HG03039 (cell line): Measurements from ENCODE around the gene MYPN.
"Not testable (repeated sequence)": the region's sequence is repeated elsewhere in the genome, so short reads cannot be mapped to it uniquely, and the experiment has no call there.

Experiments
- ATAC-seq: cut with Tn5 transposase; IDR thresholded peaks from one replicate; pipeline ENCODE4 v1.9.1; 2021; ENCODE audit warnings: mild to moderate bottlenecking, moderate library complexity; ENCODE audit not compliant: unreplicated experiment

The MYPN gene

GRCh38 chr10:68165643-68166042 is 56.4 kb downstream of the MYPN start:
- ATAC-seq, result no peak

GRCh38 chr10:68166871-68167585 is 57.7 kb downstream of the MYPN start:
- no peak for ATAC-seq

GRCh38 chr10:68167586-68168189 is 58.4 kb downstream of the MYPN start:
- ATAC-seq, result no peak

DNA sequence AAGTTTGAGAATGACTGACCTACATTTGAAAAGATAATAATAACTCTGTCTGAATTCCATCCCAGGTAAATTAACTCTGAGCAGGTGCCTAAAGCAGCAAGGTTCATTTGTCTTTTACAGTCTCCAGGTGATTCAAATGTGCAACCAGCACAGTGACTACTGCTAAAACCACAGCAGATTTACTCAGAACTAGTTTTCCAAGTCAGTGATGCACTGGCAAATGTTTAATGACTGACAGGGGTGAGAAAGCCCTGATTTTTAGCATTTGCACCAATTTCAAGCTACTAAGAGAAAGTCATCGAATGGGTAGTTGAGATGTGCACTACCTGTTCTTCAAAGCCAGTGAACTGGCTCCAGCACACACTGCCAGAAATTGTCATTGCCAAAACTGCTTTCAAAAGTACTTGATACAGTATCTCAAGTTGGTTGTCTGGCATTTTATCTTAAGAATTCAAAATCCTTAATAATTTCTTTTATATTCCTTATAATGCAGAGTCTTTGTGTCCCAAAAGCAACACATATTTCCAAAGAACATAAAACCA is 62.3 kb downstream of the MYPN start:
- ATAC-seq, result no peak

DNA sequence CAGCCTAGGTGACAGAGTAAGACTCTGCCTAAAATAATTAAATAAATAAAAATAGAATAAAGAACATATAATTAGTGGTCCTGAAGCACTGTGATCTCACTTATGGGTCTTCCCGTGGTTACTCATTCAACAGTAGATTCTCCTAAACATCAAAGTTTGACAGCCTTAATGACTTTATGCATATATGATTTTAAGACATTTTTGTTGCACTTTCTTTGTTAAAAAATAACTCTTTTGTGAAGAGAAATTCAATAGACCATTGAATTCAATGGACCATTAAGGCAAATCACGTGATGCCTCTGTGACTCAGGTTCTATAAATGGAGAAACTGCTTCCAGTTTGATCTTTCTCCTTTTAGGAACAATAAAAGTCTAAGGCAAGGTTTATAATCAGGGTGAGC is 63.0 kb downstream of the MYPN start:
- no peak for ATAC-seq

GRCh38 chr10:68175949-68176348 is 66.7 kb downstream of the MYPN start:
- ATAC-seq, result no peak

DNA sequence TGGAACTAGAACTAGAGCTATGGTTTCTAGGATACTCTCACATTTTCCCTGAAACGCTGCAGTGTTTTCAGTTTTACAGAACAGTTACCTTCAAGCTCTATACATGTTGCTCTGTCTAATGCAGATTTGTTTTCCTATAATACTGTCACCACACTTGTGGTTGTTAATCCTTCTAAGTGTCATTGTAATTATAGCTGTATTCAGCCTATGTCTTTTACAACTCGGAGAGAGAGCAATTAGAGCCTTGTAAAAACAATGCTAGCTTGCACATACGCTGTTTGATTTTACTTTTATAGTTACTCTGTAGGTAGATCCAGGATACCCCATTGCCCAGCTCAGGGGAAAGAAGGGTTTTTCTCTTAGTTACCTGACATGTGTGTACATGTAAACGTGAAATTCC is 67.5 kb downstream of the MYPN start:
- ATAC-seq, result no peak

GRCh38 chr10:68178592-68178991 is 69.3 kb downstream of the MYPN start:
- no peak for ATAC-seq

DNA sequence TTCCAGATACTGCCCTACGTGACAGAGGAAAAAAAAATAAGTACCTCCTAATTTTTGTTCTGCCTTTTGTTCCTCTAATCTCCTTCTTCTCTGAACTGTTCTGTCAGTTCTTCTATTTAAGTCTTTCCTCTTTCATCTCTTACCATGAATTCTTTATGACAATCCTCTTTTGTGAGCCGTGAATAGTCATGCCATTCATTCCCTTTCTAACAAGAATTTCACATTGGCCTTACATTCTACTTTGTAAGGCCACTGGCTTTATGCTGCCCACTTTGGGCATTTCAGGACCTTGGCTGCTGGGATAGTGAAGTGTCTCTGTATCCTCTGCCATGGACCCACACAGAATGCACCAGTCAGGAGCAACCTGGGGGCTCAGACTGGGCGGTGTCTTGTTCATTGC is 69.7 kb downstream of the MYPN start:
- no peak for ATAC-seq

DNA sequence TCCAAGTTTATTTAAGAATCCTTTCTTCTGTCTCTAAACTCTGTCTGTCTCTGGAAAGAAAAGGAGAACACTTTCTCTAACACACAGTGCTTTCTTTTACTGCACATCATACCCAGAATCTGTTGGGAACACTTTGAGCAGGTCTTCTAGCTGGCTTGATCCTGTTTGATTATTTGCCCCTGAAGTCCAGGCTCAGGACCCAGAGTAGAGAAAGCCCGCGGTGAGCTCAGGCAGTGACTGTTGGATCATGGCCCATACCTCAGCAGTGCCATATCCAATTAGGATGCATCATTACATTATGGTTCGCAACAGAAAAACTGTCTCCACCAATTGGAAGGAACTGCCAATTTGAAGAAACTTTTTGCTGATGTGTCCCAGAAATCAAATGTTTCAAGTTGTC is 71.2 kb downstream of the MYPN start:
- ATAC-seq, result no peak

GRCh38 chr10:68184546-68184945 is 75.3 kb downstream of the MYPN start:
- ATAC-seq, result no peak

- ATAC-seq, result no peak
These were observed 75.8 kb downstream of the MYPN start for GRCh38 chr10:68185085-68185484.

DNA sequence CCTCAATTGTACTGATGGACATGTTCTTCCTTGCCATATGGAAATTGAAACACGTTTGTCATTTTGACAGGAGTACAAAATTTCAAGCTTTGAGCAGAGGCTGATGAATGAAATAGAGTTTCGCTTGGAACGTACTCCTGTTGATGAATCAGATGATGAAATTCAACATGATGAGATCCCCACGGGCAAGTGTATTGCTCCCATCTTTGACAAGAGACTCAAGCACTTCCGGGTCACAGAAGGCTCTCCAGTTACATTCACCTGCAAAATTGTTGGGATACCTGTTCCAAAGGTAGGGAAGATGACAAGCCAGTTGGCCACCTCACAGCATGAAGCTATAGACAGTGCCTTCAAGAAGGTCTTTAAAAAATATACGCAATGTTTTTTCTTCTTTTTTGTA is 79.5 kb downstream of the MYPN start:
- ATAC-seq, result no peak

GRCh38 chr10:68192113-68192512 is 82.8 kb downstream of the MYPN start:
- ATAC-seq, result no peak

GRCh38 chr10:68194290-68194689 is 85.0 kb downstream of the MYPN start:
- no peak for ATAC-seq

- not testable (repeated sequence) for ATAC-seq
These were observed 86.5 kb downstream of the MYPN start for GRCh38 chr10:68195776-68196175.

GRCh38 chr10:68196701-68197100 is 87.4 kb downstream of the MYPN start:
- no peak for ATAC-seq

DNA sequence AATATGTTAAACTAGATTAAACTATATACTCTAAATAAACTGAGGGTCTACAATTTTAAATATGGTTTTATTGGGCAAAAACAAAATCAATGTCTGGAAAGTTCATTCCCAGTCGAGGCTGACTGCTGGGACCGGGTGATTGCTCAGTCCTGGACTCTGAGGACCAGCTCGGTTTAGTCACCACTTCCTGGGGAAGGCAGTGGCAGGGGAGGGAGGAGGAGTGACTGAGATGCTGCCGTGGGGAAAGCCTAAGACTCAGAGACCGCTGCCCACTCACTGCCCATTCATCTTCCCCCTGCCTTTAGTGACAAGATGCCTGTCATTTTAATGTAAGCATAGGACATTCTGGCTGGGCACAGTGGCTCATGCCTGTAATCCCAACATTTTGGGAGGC is 93.7 kb downstream of the MYPN start:
- ATAC-seq, result no peak

DNA sequence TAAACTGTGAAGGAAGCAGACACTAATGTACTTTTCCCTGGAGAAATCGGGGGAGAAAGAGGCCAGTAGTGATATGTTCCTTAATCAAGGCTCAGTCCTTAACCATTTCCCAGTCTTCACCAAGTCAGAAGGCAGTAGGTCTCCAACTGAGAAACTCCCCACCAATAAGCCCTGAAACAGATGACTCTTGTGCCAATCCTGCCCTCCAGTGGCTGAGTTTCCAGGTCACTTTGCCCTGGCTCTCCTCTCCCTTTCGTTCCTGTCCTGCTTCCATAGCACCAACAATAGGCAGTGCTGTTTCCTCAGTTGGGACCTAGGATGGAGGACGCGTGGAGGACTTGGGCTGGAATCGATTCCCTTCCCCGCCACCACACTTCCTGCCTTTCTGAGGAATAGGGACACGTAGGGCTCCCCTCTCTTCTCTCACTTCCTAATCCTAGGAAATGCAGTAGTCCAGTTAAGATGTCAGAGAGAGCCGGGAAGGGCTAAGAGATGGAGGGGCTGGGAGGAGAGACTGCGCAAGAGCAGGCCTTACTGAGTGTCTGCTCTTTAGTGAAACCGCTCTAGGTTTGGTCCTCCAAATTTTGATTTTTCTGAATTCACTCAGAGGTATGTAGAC is 99.2 kb downstream of the MYPN start:
- ATAC-seq, result no peak

- no peak for ATAC-seq
These were observed 102.4 kb downstream of the MYPN start for GRCh38 chr10:68211669-68212068.

GRCh38 chr10:68212721-68213352 is 103.5 kb downstream of the MYPN start:
- no peak for ATAC-seq

DNA sequence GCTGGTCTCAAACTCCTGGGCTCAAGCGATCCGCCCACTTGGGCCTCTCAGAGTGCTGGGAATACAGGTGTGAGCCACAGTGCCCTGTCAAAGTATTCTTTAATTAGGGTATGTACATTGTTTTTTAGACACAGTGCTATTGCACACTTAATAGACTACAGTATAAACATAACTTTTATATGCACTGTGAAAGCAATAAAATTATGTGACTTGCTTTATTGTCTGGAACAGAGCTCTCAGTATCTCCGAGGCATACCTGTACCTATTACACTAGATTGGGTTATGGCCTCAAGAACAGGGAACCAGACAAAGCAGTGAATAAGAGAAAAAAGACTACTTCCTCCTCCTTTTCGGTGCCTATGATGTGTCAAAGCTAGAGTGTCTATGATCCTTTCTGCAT is 109.5 kb downstream of the MYPN start:
- ATAC-seq, result no peak
